GM10266 (cell line): Measurements from ENCODE around the gene NEUROG3.

Experiments
- DNase-seq: peaks from one replicate; pipeline ENCODE4 v3.0.0; 2012; ENCODE audit errors: extremely low spot score
- TF ChIP-seq, protein P1 (sequence below): IDR thresholded peaks from 2 replicates; pipeline ENCODE4 v1.5.1; 2012; ENCODE audit warnings: mild to moderate bottlenecking, low read depth; ENCODE audit not compliant: control insufficient read depth, insufficient read depth; ENCODE audit errors: missing control alignments

NEUROG3 gene, protein sequence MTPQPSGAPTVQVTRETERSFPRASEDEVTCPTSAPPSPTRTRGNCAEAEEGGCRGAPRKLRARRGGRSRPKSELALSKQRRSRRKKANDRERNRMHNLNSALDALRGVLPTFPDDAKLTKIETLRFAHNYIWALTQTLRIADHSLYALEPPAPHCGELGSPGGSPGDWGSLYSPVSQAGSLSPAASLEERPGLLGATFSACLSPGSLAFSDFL

DNA sequence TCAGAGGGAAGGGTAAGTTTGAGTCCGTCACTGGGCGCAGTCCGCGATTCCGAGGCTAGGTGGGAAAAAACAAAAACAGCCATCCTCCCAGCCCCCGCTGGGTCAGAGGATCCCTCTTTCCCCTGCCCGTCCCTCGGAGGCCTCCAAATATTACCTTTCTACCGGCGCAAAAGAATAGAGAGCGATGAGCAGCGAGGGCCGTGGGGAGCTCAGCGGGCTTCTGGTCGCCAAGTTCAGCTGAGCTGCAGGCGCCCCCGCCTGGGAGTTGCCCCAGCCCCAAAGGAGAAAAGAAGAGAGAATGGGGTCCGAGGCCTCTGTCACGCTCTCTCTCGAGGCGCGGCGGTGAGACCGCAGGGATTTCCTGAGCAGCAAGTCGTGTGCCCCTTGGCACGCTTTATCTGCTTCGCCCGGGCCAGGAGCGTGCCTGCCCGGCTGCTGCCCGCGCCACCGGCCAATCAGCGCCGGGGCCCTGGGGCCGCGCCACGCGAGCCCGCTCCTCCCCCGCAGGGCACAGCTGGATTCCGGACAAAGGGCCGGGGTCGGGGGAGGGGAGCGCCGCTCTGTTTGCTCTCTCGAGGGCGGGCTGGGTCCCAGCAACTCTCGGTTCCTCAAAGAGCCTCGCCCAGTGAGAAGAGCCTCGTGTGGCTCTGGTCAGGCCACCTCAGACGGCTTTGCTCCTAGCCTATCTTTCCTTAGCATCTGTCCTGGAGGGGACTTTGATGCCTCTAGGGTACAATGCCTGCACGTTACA lies at the start of gene NEUROG3:
TSS of gene NEUROG3 (minus strand) at position 367 of the 751 bp plus-strand sequence. CDS start 379 bp downstream, outside the sequence.
- TF ChIP-seq, protein P1, sequence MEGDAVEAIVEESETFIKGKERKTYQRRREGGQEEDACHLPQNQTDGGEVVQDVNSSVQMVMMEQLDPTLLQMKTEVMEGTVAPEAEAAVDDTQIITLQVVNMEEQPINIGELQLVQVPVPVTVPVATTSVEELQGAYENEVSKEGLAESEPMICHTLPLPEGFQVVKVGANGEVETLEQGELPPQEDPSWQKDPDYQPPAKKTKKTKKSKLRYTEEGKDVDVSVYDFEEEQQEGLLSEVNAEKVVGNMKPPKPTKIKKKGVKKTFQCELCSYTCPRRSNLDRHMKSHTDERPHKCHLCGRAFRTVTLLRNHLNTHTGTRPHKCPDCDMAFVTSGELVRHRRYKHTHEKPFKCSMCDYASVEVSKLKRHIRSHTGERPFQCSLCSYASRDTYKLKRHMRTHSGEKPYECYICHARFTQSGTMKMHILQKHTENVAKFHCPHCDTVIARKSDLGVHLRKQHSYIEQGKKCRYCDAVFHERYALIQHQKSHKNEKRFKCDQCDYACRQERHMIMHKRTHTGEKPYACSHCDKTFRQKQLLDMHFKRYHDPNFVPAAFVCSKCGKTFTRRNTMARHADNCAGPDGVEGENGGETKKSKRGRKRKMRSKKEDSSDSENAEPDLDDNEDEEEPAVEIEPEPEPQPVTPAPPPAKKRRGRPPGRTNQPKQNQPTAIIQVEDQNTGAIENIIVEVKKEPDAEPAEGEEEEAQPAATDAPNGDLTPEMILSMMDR: no peak
- DNase-seq: peak; percentile 63

DNA sequence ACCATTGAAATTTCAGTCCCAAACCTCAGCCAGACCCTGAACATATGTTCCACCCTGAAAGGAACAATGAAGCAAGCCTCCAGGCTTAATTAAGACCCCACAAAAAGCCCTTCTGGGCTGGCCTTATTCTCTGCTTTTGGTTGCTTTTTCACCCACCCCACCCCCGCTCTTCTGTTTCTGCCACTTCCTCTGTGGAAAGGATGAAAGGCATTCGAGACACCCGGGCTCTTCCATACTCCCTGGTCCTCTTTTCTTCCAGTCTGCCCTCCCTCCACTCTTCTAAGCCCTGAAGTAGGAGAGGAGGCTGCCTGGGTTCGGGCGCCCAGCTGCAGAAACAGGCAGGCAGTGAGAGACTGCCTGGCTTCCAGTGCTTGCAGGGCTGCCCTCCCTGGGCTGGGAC lies 47.4 kb upstream of the NEUROG3 start:
- TF ChIP-seq, protein P1: no peak
- DNase-seq: no peak

DNA sequence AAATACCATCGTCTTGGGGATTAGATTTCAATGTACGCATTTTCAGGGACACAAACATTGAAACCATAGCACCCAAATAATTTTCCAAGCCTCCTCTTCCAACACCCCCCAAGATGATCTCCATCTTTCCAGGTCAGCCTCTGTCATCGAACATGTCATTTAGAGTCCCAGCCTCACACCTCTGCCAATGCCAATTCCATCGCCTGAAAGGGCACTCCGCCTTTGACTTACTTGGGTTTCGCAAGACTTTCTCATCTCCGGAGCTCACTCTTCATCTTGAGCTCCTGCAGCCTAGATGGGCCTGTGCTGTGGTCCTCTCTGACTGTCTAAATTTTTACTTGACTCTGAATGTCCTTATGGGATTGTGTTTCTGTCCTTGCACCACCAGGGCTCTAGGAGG lies 46.4 kb upstream of the NEUROG3 start:
- TF ChIP-seq, protein P1: no peak
- DNase-seq: no peak

DNA sequence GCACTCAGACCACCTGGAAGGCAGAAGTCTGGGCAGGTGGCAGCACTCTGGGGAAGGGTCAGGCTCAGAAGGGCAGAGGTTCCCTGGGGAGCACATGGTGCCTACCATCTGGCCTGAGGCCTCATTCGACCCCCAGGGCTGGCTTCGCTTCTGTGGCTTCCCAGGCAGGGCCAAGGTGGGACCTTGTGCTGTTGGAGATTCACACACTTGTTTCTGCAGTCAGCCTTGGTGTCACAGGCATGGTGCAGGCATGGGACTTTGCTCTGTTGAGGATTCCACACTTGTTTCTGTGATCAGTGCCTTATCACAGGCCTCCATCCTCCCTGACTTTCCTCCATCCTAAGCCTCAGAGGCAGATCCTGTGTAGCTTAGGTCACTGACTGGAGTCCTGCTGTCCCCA lies 45.5 kb upstream of the NEUROG3 start:
- TF ChIP-seq, protein P1: no peak
- DNase-seq: no peak

DNA sequence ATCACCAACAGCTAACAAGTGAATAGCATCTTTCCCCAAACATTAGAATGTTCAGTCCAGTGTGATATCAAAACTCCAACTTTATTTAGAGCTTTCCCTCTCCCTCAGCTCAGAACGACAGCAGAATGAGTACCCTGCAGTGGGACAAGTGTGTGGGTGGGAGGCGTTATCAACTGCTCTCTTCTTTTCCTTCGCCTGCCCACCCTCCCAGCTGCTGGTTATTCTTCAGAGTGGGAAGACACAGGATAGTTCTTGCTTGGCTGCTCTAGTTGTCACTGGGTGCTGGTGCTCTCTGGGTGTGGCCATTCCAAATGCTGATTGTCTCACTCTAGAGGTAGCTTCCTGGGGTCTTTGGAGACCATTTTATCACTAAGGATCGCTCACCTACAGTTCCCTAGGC lies 43.1 kb upstream of the NEUROG3 start:
- TF ChIP-seq, protein P1: no peak
- DNase-seq: no peak

DNA sequence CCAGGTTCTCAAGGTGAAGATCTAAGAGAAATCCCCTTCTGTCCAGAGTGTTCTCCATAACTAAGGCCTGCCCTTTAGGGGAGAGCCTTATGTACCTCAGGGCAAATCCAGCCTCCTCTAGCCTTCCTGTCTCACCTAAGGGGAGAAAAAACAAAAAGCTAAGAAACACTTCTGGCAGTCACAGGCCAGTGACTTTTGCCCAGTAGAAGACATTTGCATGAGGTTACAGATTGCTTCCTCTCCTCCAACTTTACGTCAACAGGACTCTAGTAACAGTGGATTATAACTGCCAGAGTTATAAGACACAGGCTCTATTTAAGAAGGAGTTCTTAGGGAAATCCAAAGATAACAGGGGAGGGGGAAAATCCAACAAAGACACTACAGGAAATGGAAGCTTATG lies 40.9 kb upstream of the NEUROG3 start:
- no peak for DNase-seq
- TF ChIP-seq, protein P1: no peak

DNA sequence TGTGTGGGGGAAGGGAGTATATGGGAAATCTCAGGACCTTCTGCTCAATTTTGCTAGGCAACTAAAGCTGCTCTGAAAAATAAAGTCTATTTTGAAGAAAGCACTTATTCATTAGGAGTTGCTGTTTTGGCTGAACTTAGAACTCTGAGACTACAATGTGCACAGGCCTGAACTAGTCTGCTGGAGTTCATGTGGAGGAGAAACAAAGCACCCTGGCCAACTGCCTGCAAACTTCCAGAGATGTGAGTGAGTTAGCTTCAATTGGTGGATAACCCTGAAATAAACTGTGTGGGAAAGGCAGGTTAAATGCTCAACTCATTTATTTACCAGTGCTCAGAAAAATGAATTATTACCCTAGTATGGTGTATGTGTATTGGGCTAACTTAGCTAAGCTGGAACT lies 39.5 kb upstream of the NEUROG3 start:
- TF ChIP-seq, protein P1: no peak

More for the DNA sequence above, 39.5 kb upstream of the NEUROG3 start:
- DNase-seq: no peak
